GM19372 (cell line): ENCODE measurements around the gene RNF225.
"Not testable (repeated sequence)": the region's sequence is repeated elsewhere in the genome, so short reads cannot be mapped to it uniquely, and the experiment has no call there.

Experiments used
- ATAC-seq: cut with Tn5 transposase; IDR thresholded peaks from one replicate; pipeline ENCODE4 v1.9.1; 2021; ENCODE audit warnings: mild to moderate bottlenecking, low read depth, moderate library complexity; ENCODE audit not compliant: unreplicated experiment

The RNF225 gene

GRCh38 chr19:58386576-58387337 is 8.7 kb upstream of the RNF225 start, which contains the start of gene RPS5:
RPS5 (plus strand) TSS chr19:58387269; CDS start chr19:58388138, 869 bp downstream.
- peak; percentile 81 for ATAC-seq

GRCh38 chr19:58387338-58388174 is 7.9 kb upstream of the RNF225 start:
- ATAC-seq = no peak

GRCh38 chr19:58388175-58388526 is 7.3 kb upstream of the RNF225 start:
- ATAC-seq = no peak

GRCh38 chr19:58392945-58393724 is 2.3 kb upstream of the RNF225 start:
- ATAC-seq = no peak

GRCh38 chr19:58393725-58394033 is 1.8 kb upstream of the RNF225 start:
- ATAC-seq = no peak

DNA sequence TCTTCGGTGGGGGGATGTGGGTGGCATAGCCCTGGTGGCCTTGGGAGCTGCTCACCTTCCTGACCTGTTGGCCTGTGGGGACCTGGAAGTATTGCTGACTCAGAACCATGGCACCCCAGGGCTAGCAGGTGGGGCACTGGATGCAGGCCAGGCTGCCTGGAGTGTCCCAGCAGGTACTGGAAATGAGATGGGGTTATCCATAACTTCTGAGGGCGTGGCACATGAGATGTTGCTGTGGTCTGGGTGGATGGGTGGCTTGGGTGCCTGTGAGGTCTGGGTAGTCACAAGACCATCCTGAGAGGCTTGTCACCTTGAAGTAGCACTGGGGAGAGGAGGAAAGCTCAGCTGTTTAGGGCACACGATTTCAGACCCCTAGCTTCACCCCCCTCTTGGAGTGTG is 636 bp upstream of the RNF225 start:
- ATAC-seq = no peak

- no peak for ATAC-seq
These were observed 647 bp downstream of the RNF225 start for GRCh38 chr19:58395979-58396627.

DNA sequence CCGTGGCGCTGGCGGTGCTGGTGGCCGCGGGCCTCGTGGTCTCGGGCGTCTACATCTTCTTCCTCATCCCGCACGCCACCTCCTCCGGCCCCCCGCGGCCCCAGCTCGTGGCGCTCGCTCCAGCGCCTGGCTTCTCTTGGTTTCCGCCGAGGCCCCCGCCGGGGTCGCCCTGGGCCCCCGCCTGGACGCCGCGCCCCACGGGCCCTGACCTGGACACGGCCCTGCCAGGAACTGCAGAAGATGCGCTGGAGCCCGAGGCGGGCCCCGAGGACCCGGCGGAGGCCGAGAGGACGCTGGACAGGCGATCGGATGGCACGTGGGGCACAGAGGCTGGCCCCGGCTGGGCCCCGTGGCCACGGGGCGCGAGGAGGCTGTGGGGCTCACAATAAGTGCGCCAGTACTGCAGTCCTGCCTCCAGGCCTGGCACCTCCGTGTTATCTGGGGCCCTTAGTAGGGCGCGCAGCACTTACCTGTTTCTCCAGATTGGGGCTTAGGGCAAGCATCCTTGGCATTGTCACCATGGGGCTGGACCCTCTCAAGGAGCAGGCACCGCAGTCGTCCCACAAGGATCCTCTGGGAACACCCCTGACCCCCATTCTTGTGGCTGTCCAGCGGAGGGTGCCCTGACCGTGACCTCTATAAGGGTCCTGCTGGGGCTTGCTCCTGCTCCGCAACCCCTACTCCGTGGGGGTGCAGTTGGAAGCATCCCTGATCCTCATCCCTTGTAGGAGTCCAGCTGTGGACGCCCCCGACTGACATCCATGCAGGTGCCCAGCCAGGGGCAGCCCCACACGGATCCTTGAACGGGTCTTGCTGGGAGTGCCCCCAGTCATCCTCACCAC is 1.5 kb downstream of the RNF225 start:
- no peak for ATAC-seq

DNA sequence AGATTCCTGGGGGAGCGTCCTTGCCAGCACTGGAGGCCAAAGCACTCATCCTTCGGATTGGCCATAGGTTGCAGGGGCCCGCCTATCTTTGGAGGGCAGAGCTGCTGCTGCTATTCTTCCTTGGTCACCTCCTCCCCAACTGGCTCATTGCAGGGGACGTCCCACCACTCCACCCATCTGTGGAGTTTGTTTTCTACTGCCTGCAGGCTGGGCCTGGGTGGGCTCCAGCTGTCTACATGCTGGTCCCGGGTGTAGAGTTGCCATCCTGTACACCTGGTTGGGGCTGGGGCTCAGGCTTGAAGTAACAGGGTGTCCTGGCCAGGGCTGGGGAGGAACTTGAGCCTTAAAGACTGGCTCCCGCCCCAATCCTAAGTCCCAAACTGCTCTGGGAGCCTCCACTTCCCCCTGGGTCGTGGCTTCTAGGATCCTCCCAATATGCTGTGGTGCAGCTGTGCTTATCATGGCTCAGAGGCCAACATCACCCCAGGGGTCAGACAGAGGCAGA is 2.1 kb downstream of the RNF225 start:
- ATAC-seq = no peak

DNA sequence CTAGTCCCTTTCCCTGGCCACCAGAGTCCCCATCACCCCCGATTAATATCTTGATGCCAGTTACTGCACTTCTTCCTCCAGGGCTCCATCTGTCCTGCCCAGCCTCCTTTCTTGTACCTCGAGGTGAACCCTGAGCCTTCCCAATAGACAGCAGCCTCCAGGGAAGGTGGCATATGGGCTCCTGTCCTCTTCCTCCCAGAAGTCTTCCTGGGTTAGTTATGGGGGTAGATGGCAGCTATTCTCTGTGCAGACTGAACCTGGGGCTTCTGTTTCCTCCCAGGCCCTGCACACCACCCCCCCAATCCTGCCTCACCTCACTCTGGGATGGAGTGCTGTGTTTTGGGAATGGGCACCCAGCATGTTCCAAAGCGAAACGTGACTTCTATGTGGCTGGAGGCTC is 2.6 kb downstream of the RNF225 start:
- ATAC-seq = no peak

DNA sequence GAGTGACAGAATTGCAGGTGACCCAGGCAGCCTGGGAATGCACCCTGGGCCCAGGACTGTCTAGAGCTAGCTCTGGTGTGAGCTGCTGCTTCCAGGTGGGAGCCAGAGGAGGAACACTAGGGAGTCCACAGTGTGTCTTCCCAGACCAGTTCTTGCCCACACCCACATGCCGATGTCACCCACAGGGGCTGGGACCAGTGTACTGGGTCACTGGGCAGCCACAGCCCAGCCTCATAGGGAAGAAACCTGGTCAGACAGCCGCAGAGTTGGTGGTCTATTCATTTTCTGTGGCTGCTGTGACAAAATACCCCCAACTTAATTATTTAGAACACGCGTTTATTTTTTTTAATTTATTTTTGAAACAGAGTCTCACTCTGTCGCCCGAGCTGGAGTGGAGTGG is 3.1 kb downstream of the RNF225 start:
- ATAC-seq = no peak

DNA sequence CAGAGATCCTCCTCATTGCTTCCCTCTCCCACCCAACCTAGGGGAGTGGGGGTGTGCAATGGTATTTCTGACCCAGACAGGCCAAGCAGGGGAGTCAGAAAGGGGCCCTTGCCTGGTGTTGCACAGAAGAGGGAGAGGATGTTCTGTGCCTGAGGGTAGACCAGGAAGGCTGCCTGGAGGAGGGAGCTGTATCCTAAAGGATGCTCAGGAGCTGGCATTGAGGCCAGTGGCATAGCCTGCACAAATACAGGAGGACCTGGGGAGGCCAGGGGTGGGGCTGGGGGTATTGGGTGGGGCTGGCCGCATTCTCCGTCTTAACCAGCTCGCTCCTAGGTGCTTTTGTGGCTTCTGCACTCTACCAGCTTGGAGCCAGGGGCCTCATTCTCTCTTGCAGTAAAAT is 4.4 kb downstream of the RNF225 start:
- no peak for ATAC-seq

- ATAC-seq = no peak
These were observed 5.0 kb downstream of the RNF225 start for GRCh38 chr19:58400316-58400915.

DNA sequence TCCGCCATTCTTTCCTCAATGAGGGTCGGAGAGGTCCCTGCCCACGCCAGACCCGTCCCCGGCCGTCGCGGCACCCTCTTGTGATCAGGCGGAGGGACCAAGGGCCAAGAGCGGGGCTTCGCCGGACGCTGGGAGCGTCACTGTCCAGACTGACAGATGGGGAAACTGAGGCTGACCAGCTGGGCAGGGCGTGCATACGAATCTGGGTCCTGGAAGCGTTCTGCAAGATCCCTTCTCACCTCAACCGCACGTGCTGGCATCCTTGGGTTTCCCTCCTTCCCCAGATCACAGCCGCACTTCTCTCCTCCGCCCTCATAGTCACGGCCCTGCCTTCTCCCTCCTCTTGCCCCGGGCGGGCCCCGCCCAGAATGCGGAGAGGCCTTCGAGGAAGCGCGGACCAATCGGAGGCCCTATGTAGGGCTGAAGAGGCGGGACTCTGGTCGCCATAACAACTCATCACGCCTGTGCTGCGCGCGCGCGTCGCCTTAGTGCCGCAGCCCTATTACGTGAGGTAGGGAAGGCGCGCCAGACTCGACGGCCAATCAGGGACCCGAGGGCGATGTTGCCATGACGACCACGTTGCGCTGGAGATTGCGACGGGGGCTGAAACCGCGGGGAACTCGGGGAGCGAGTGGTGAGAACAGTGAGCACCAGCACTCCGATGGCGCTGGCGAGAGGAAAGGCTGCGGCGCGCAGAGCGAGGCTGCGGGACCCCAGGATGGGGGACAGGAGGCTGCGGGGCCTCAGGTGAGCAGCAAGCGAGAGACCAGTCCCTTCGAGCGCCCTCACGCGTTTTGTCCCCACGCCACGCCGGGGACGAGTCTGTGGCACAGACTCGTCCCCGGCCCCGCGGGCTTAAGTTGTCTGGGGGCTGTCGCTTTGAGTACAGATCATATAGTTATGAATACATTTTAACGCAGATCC is 5.7 kb downstream of the RNF225 start:
- peak; percentile 99 for ATAC-seq

GRCh38 chr19:58401840-58402421 is 6.5 kb downstream of the RNF225 start:
- ATAC-seq = no peak

- ATAC-seq = not testable (repeated sequence)
These were observed 8.5 kb downstream of the RNF225 start for GRCh38 chr19:58403920-58404478.

GRCh38 chr19:58406818-58407657 is 11.6 kb downstream of the RNF225 start:
- ATAC-seq = no peak
